Testis (tissue), 3 donors: ENCODE data around the gene MAP2K5. TPM values are rescaled to one million over a fixed set of nuclear protein-coding genes. Genes with fewer than 3 reads are reported as not detected.

Experiments
- DNase-seq: peaks from one replicate; pipeline ENCODE4 v3.0.0-alpha.2; 2019
- H3K27ac ChIP-seq, 2 donors: fragments of 200-600 bp; sonication (generic); one replicate each; pipeline ENCODE4 v1.5.1; 2019
- H3K27me3 ChIP-seq: fragments of 200-600 bp; sonication (generic); one replicate; pipeline ENCODE4 v1.5.1; 2019
- H3K36me3 ChIP-seq: fragments of 200-600 bp; sonication (generic); one replicate; pipeline ENCODE4 v1.5.1; 2017; ENCODE audit warnings: low read depth; ENCODE audit errors: missing control alignments
- H3K4me1 ChIP-seq: fragments of 200-600 bp; sonication (generic); one replicate; pipeline ENCODE4 v1.5.1; 2019
- H3K4me3 ChIP-seq, 2 donors: fragments of 200-600 bp; sonication (generic); one replicate each; pipeline ENCODE4 v1.5.1; 2017 to 2019
- H3K9me3 ChIP-seq: fragments of 200-600 bp; sonication (generic); one replicate; pipeline ENCODE4 v1.5.1; 2017
- POLR2A ChIP-seq: fragments of 450-650 bp; IDR thresholded peaks from one replicate; pipeline ENCODE4 v1.6.1; 2017; ENCODE audit warnings: antibody characterized with exemption, mild to moderate bottlenecking, moderate library complexity
- WGBS, 2 donors: methylation state at CpG; one replicate each; pipeline ENCODE4 v1.1.5; 2018; 5-methylcytosine and 5-hydroxymethylcytosine counted together
- intact Hi-C: fragments of 100-400 bp; cut with DNase I; formaldehyde crosslinking; loops from one replicate; pipeline ENCODE4 v1.15.1; 2023; ENCODE audit warnings: low total_unique reads
- polyA plus RNA-seq: library from polyadenylated mRNA; stranded (reverse); fragments of 350-450 nt; fragmentation: Illumina TruSeq; extraction: RNeasy Lipid Tissue Mini Kit (QIAGEN cat#74804); gene quantifications from one replicate; pipeline ENCODE4 v1.2.3, GENCODE V29; 2014; ENCODE audit warnings: low read depth, low replicate concordance; ENCODE audit not compliant: insufficient read depth
- total RNA-seq, 2 donors: library from RNA; depleted of rRNA; stranded (reverse); fragments of >200 nt; gene quantifications; one replicate each; pipeline ENCODE4 v1.2.3, GENCODE V29; 2016
- TF ChIP-seq, protein P1 (sequence below), 3 experiments: fragments of 450-650 bp in 2 of 3; fragments of 200-600 bp in 1 of 3; sonication (generic) in 1 of 3; IDR thresholded peaks; one replicate each; pipeline ENCODE4 v1.5.1; 2016 to 2019; ENCODE audit warnings: antibody characterized with exemption in 3 of 3, mild to moderate bottlenecking in 2 of 3, moderate library complexity in 1 of 3

MAP2K5 gene
- total and polyA plus RNA-seq, 3 donors from 2014 or later = 28.0 to 34.3 (median 31.2) TPM

- intact Hi-C loops = no loop called here
- DNase-seq = no peak
- Histone ChIP-seq H3K36me3 (no peaks in the 10 kb centered on the region), H3K4me1 (peaks cover 15% of the 10 kb centered on the region), H3K4me3 (no peak overlapping the region), H3K27ac (no peak overlapping the region), H3K27me3 (no peaks in the 10 kb centered on the region), H3K9me3 (no peaks in the 10 kb centered on the region)
- TF ChIP-seq, protein P1, sequence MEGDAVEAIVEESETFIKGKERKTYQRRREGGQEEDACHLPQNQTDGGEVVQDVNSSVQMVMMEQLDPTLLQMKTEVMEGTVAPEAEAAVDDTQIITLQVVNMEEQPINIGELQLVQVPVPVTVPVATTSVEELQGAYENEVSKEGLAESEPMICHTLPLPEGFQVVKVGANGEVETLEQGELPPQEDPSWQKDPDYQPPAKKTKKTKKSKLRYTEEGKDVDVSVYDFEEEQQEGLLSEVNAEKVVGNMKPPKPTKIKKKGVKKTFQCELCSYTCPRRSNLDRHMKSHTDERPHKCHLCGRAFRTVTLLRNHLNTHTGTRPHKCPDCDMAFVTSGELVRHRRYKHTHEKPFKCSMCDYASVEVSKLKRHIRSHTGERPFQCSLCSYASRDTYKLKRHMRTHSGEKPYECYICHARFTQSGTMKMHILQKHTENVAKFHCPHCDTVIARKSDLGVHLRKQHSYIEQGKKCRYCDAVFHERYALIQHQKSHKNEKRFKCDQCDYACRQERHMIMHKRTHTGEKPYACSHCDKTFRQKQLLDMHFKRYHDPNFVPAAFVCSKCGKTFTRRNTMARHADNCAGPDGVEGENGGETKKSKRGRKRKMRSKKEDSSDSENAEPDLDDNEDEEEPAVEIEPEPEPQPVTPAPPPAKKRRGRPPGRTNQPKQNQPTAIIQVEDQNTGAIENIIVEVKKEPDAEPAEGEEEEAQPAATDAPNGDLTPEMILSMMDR (IDR thresholded peaks at IDR 0.05) = no peak
- TF ChIP-seq POLR2A = no peak
- 57 to 73% methylated on average over 2 of the region's 2 CpGs for WGBS, 2 donors
Measured at GRCh38 chr15:67548236-67548852, 5.8 kb downstream of the MAP2K5 start.

- DNase-seq = peak; percentile 43
- WGBS, 2 donors = 81 to 84% methylated on average over 8 of the region's 8 CpGs
- H3K4me1 ChIP-seq = peaks cover 8% of the 10 kb centered on the region
Measured at GRCh38 chr15:67548862-67549651, 6.6 kb downstream of the MAP2K5 start.

GRCh38 chr15:67549736-67550135 is 7.2 kb downstream of the MAP2K5 start:
- H3K4me1 ChIP-seq = peaks cover 6% of the 10 kb centered on the region
- no peaks in the 10 kb centered on the region for H3K36me3 ChIP-seq
- no peak overlapping the region for H3K4me3 ChIP-seq
- DNase-seq = no peak
- intact Hi-C loops = no loop called here
- no peaks in the 10 kb centered on the region for H3K27me3 ChIP-seq
- H3K9me3 ChIP-seq = no peaks in the 10 kb centered on the region
- no peak overlapping the region for H3K27ac ChIP-seq
- TF ChIP-seq POLR2A = no peak
- TF ChIP-seq, protein P1 (IDR thresholded peaks at IDR 0.05) = no peak
- 72 to 76% methylated on average over 3 of the region's 3 CpGs for WGBS, 2 donors

More at GRCh38 chr15:67548862-67549651, 6.6 kb downstream of the MAP2K5 start:
- no peak for TF ChIP-seq POLR2A
- TF ChIP-seq, protein P1 (IDR thresholded peaks at IDR 0.05) = no peak
- Histone ChIP-seq H3K9me3 (no peaks in the 10 kb centered on the region), H3K27me3 (no peaks in the 10 kb centered on the region), H3K4me3 (no peak overlapping the region), H3K27ac (no peak overlapping the region), H3K36me3 (no peaks in the 10 kb centered on the region)
- intact Hi-C loops = no loop called here

- H3K36me3 ChIP-seq = no peaks in the 10 kb centered on the region
- H3K4me3 ChIP-seq = no peak overlapping the region
- TF ChIP-seq, protein P1 (IDR thresholded peaks at IDR 0.05) = no peak
- TF ChIP-seq POLR2A = no peak
- H3K9me3 ChIP-seq = no peaks in the 10 kb centered on the region
- no peak overlapping the region for H3K27ac ChIP-seq
- intact Hi-C loops = no loop called here
- WGBS, 2 donors = 76 to 84% methylated on average over 4 of the region's 4 CpGs
- H3K27me3 ChIP-seq = no peaks in the 10 kb centered on the region
- DNase-seq = no peak
- H3K4me1 ChIP-seq = peaks cover 6% of the 10 kb centered on the region
Measured at GRCh38 chr15:67550522-67550921, 8.0 kb downstream of the MAP2K5 start.
